GM12864 (cell line): Measurements from ENCODE around the gene AADACL3.

Experiments used
- DNase-seq: peaks from one replicate; pipeline ENCODE4 v3.0.0-alpha.2; 2011; ENCODE audit warnings: low read depth
- H3K4me3 ChIP-seq: 2 replicates; pipeline ENCODE4 v1.5.1; 2011; ENCODE audit warnings: mild to moderate bottlenecking, low read depth, low read length, control low read depth
- TF ChIP-seq, protein P1 (sequence below): IDR thresholded peaks from 2 replicates; pipeline ENCODE4 v1.5.1; 2011; ENCODE audit warnings: low read depth, mild to moderate bottlenecking, moderate library complexity, low read length, control low read depth, inconsistent platforms; ENCODE audit errors: missing control alignments

The AADACL3 gene

DNA sequence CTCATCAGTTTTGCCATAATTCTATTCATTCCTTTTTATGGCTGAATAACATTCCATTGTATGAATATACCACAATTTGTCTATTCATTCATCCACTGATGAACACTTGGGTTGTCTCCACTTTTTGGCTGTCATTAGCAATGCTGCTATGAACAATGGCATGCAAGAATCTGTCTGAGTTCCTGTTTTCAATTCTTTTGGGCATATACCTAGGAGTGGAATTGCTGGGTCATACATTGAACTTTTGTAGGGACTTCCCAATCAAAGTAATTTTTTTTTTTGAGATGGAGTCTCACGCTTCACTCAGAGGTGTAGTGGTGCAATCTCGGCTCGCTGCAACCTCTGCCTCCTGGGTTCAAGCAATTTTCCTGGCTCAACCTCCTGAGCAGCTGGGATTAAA is 37.1 kb upstream of the AADACL3 start:
- H3K4me3 ChIP-seq, result no peak overlapping the region
- DNase-seq, result no peak
- TF ChIP-seq, protein P1, sequence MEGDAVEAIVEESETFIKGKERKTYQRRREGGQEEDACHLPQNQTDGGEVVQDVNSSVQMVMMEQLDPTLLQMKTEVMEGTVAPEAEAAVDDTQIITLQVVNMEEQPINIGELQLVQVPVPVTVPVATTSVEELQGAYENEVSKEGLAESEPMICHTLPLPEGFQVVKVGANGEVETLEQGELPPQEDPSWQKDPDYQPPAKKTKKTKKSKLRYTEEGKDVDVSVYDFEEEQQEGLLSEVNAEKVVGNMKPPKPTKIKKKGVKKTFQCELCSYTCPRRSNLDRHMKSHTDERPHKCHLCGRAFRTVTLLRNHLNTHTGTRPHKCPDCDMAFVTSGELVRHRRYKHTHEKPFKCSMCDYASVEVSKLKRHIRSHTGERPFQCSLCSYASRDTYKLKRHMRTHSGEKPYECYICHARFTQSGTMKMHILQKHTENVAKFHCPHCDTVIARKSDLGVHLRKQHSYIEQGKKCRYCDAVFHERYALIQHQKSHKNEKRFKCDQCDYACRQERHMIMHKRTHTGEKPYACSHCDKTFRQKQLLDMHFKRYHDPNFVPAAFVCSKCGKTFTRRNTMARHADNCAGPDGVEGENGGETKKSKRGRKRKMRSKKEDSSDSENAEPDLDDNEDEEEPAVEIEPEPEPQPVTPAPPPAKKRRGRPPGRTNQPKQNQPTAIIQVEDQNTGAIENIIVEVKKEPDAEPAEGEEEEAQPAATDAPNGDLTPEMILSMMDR, result no peak

DNA sequence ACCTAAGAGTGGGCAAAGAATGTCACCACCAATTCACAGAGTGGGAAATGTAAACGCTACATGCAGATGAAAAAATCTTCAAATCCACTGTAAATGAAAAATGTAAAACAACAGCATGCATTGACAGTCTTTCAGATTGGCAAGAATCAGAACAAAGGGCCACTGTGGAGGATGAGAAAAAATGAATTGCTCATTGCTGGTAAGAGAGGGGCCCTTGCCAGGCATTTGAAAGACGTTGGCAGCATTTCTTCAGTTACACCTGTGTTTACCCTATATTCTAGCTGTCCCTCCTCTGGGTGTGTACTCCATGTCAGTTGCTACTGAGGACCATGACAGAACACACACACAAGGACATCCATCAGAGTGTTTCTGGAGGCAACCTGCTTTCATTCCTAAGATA is 25.8 kb upstream of the AADACL3 start:
- no peak for DNase-seq
- TF ChIP-seq, protein P1, result no peak
- H3K4me3 ChIP-seq, result no peak overlapping the region

DNA sequence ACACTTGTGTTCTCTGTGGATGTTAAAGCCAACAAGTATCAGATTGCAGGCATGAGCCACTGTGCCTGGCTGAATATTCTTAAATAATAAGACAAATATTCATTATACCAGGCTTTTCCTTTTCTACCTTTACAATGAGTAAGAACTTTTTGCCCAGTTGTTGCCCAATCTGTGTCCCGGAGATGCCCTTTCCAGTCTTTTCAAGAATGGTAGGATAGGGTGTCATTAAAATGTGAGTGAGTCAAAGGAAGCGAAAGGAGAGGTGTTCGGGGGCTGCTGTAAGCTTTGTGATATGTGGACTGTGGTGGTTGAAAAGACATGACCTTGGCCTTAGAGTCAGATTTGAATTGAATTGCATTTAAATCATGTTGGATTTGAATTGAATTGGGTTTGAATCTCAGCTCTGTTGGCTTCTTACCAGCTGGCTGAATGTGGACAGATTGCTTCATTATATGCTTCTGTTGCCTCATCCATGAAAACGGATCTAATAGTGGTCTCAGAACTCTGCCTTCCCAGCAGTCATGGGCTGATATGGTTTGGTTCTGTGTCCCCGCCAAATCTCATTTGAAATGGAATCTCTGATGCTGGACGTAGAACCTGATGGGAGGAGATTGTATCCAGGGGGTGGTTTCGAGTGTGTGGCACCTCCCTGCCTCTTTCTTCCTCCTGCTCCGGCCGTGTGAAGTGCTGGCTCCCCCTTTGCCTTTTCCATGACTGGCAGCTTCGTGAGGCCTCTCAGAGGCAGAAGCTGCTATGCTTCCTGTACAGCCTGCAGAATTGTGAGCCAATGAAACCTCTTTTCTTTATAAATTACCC is 22.7 kb upstream of the AADACL3 start:
- no peak for DNase-seq
- TF ChIP-seq, protein P1, result no peak
- no peak overlapping the region for H3K4me3 ChIP-seq

DNA sequence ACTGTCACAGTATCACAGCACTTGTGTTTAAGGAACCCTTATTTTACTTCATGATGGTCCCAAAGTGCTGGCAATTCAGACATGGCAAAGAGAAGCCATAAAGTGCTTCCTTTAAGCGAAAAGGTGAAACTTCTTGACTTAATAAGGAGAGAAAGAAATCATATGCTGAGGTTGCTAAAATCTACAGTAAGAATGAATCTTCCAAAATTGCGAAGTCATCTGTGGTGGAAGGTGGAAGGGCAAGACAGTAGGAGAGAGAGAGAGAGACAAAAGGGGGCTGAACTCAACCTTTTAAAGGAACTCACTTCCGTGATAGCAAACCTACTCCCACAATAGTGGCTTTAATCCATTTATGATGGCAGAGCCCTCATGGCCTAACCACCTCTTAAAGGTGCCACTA is 19.3 kb upstream of the AADACL3 start:
- TF ChIP-seq, protein P1, result no peak
- no peak overlapping the region for H3K4me3 ChIP-seq
- DNase-seq, result no peak

DNA sequence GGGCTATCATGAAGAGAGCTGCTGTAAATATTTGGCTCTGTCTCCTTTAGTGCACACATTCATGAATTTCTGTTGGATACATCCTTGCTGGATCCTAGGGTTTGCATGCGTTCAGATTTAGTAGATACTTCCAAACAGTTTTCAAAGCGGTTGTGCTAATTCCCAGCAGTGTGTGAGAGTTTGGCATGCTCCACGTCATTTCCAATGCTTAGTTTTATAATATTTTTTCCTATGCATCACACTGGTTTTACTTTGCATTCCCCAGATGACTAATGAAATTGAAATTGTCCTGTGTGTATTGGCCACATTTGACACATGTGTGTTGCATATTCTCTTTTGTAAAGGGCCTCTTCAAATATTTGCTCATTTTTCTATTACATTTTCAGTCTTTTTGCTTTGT is 18.5 kb upstream of the AADACL3 start:
- H3K4me3 ChIP-seq, result no peak overlapping the region
- TF ChIP-seq, protein P1, result no peak

DNA sequence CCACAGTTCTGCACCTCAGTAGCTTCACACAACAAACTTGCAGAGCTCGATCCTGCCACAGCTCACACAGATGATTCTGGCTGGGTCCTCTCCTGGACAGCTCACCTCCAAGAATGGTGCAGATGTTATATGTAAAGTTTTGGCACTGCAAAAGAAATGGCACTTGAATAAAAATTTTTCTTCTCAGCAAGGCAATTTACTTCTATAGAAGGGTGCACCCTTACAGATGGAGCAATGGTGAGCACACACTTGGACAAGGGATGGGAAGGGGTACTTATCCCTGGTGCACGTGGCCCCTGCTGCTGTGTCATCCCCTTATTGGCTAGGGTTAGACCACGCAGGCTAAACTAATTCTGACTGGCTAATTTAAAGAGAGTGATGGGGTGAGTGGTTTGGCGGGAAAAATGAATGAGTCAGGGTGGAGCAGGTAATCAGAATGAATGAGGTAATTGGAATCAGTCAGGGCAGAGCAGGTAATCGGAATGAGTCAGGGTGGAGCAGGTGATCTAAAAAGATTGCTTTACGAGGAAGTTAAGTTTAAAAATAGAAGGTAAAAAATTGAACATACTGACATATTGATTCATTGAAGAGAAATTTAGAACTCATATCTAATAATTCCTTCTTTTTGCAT is 12.0 kb upstream of the AADACL3 start:
- TF ChIP-seq, protein P1, result no peak
- no peak for DNase-seq
- H3K4me3 ChIP-seq, result no peak overlapping the region

More for the DNA sequence above, 18.5 kb upstream of the AADACL3 start:
- DNase-seq, result no peak
